H1 (cell line): ENCODE measurements around the gene STARD3NL. TPM values are rescaled to one million over a fixed set of nuclear protein-coding genes. Genes with fewer than 3 reads are reported as not detected.
"Not testable (repeated sequence)": the region's sequence is repeated elsewhere in the genome, so short reads cannot be mapped to it uniquely, and the experiment has no call there.

Experiments
- CTCF ChIA-PET: fragments of 300-600 bp; sonication (Branson Sonifier 250); formaldehyde crosslinking; loops from one replicate; lab custom pipeline; 2021; ENCODE audit not compliant: partially characterized antibody; lab: Charles Lee
- POLR2A ChIA-PET: fragments of 300-600 bp; sonication (Branson Sonifier 250); formaldehyde crosslinking; loops from one replicate; lab custom pipeline; 2021; ENCODE audit warnings: inconsistent platforms; ENCODE audit not compliant: partially characterized antibody; lab: Charles Lee
- DNase-seq, 2 experiments: peaks; one replicate each; pipeline versions ENCODE4 v3.0.0 to v3.0.0-alpha.2; 2010 to 2022; ENCODE audit warnings: low spot score in 2 of 2, low read depth in 1 of 2, mixed read lengths in 1 of 2
- FAIRE-seq: peaks from 2 replicates; lab custom pipeline; 2011; peaks lifted over from hg19 to GRCh38; lab: Jason Lieb, UNC
- H2AFZ ChIP-seq: 2 replicates; pipeline ENCODE4 v1.8.1; 2012; ENCODE audit warnings: low read length, inconsistent platforms
- H2AK5ac ChIP-seq: 2 replicates; pipeline ENCODE4 v1.6.1; 2013; ENCODE audit warnings: low read depth, low read length
- H2BK120ac ChIP-seq: replicated peaks from 2 replicates; pipeline ENCODE3; 2013; ENCODE audit warnings: low read depth, low read length, inconsistent platforms
- H2BK12ac ChIP-seq: 2 replicates; pipeline ENCODE4 v1.6.1; 2013; ENCODE audit warnings: low read depth, low read length
- H2BK15ac ChIP-seq: 2 replicates; pipeline ENCODE4 v1.6.1; 2013; ENCODE audit warnings: low read length
- H2BK20ac ChIP-seq: 2 replicates; pipeline ENCODE4 v1.6.1; 2013; ENCODE audit warnings: low read length
- H2BK5ac ChIP-seq: 2 replicates; pipeline ENCODE4 v1.6.1; 2013; ENCODE audit warnings: low read depth, low read length
- H3K14ac ChIP-seq: 2 replicates; pipeline ENCODE4 v1.6.1; 2013; ENCODE audit warnings: inconsistent platforms; ENCODE audit not compliant: insufficient read length
- H3K18ac ChIP-seq: 2 replicates; pipeline ENCODE4 v1.6.1; 2013; ENCODE audit warnings: low read length; ENCODE audit errors: extremely low read depth
- H3K23ac ChIP-seq: 2 replicates; pipeline ENCODE4 v1.6.1; 2013; ENCODE audit warnings: inconsistent platforms; ENCODE audit not compliant: insufficient read length
- H3K23me2 ChIP-seq: 2 replicates; pipeline ENCODE4 v1.6.1; 2013; ENCODE audit warnings: low read depth, low read length
- H3K27ac ChIP-seq: 2 replicates; pipeline ENCODE4 v1.6.1; 2011; ENCODE audit warnings: low read depth, low read length, inconsistent platforms
- H3K27me3 ChIP-seq, 4 experiments: replicated peaks in 1 of 4; 1 replicate in 1 of 4; 2 replicates in 3 of 4; pipeline versions ENCODE4 v1.6.1 to v1.8.1; 2011 to 2013; ENCODE audit warnings: low read length in 3 of 4, mild to moderate bottlenecking in 3 of 4, inconsistent platforms in 2 of 4, mixed read lengths in 2 of 4, moderate library complexity in 1 of 4; ENCODE audit not compliant: control insufficient read depth in 3 of 4, insufficient read depth in 3 of 4; ENCODE audit errors: extremely low read depth in 1 of 4
- H3K36me3 ChIP-seq, 4 experiments: 2 replicates each; pipeline versions ENCODE4 v1.6.1 to v1.8.1; 2011 to 2013; ENCODE audit warnings: mild to moderate bottlenecking in 4 of 4, low read length in 3 of 4, moderate library complexity in 2 of 4, control low read depth in 1 of 4, inconsistent platforms in 1 of 4; ENCODE audit not compliant: insufficient read depth in 4 of 4, control insufficient read depth in 2 of 4
- H3K4ac ChIP-seq: replicated peaks from 2 replicates; pipeline ENCODE3; 2013; ENCODE audit warnings: low read length, low read depth, mixed read lengths, inconsistent platforms; ENCODE audit not compliant: insufficient read length
- H3K4me1 ChIP-seq, 4 experiments: replicated peaks in 1 of 4; 1 replicate in 1 of 4; 2 replicates in 3 of 4; pipeline versions ENCODE4 v1.6.1 to v1.8.1; 2011 to 2013; ENCODE audit warnings: low read length in 3 of 4, inconsistent platforms in 2 of 4, mixed read lengths in 1 of 4; ENCODE audit not compliant: insufficient read depth in 4 of 4, control insufficient read depth in 3 of 4
- H3K4me2 ChIP-seq, 2 experiments: 2 replicates each; pipeline versions ENCODE4 v1.6.1 to v1.8.1; 2011 to 2013; ENCODE audit warnings: low read depth in 2 of 2, low read length in 2 of 2, control low read depth in 1 of 2, inconsistent platforms in 1 of 2, mild to moderate bottlenecking in 1 of 2; ENCODE audit not compliant: insufficient read depth in 1 of 2
- H3K4me3 ChIP-seq, 4 experiments: fragments of 200-600, 300-600 bp in 1 of 4; sonication (generic), shearing (Covaris generic), sonication (Bioruptor Twin) in 1 of 4; 2 replicates each; pipeline versions ENCODE4 v1.5.1 to v1.8.1; 2011 to 2016; ENCODE audit warnings: low read length in 4 of 4, low read depth in 3 of 4, control low read depth in 2 of 4, inconsistent platforms in 2 of 4, mild to moderate bottlenecking in 2 of 4, mixed read lengths in 1 of 4, moderate library complexity in 1 of 4; ENCODE audit not compliant: insufficient read depth in 2 of 4; ENCODE audit errors: extremely low read depth in 1 of 4
- H3K56ac ChIP-seq: replicated peaks from 2 replicates; pipeline ENCODE3; 2013; ENCODE audit warnings: low read depth, mild to moderate bottlenecking, mixed read lengths, low read length, inconsistent platforms; ENCODE audit not compliant: insufficient read length
- H3K79me1 ChIP-seq: 2 replicates; pipeline ENCODE4 v1.6.1; 2013; ENCODE audit warnings: low read depth, low read length, control low read depth
- H3K79me2 ChIP-seq, 2 experiments: 2 replicates each; pipeline versions ENCODE4 v1.6.1 to v1.8.1; 2012 to 2013; ENCODE audit warnings: low read length in 2 of 2, mild to moderate bottlenecking in 2 of 2, inconsistent platforms in 1 of 2; ENCODE audit not compliant: insufficient read depth in 2 of 2, control insufficient read depth in 1 of 2
- H3K9ac ChIP-seq, 4 experiments: replicated peaks in 1 of 4; 1 replicate in 1 of 4; 2 replicates in 3 of 4; pipeline versions ENCODE4 v1.6.1 to v1.8.1; 2011 to 2013; ENCODE audit warnings: low read depth in 3 of 4, low read length in 3 of 4, control low read depth in 2 of 4, mild to moderate bottlenecking in 2 of 4, moderate library complexity in 2 of 4, inconsistent platforms in 1 of 4; ENCODE audit errors: extremely low read depth in 1 of 4
- H3K9me3 ChIP-seq, 2 experiments: 2 replicates each; pipeline versions ENCODE4 v1.6.1 to v1.8.1; 2012 to 2013; ENCODE audit warnings: mild to moderate bottlenecking in 2 of 2, moderate library complexity in 2 of 2, control low read depth in 1 of 2, inconsistent platforms in 1 of 2, low read depth in 1 of 2, low read length in 1 of 2, mixed read lengths in 1 of 2; ENCODE audit not compliant: insufficient read depth in 2 of 2
- H4K20me1 ChIP-seq, 2 experiments: replicated peaks in 1 of 2; 2 replicates each; pipeline versions ENCODE3 to v1.8.1; 2011 to 2013; ENCODE audit warnings: inconsistent platforms in 2 of 2, low read length in 2 of 2, mild to moderate bottlenecking in 1 of 2; ENCODE audit not compliant: insufficient read depth in 2 of 2, control insufficient read depth in 1 of 2
- H4K5ac ChIP-seq: 2 replicates; pipeline ENCODE4 v1.6.1; 2013; ENCODE audit warnings: low read length, low read depth, mixed read lengths, inconsistent platforms; ENCODE audit not compliant: insufficient read length
- H4K8ac ChIP-seq: 2 replicates; pipeline ENCODE4 v1.8.0; 2013; ENCODE audit warnings: mild to moderate bottlenecking, moderate library complexity, low read length, inconsistent platforms; ENCODE audit not compliant: insufficient read depth; ENCODE audit errors: extremely low read depth
- H4K91ac ChIP-seq: replicated peaks from 2 replicates; pipeline ENCODE3; 2013; ENCODE audit warnings: low read length, mixed read lengths, inconsistent platforms; ENCODE audit not compliant: insufficient read length
- WGBS, 2 experiments: shearing (Covaris generic) in 1 of 2; methylation state at CpG; one replicate each; pipeline versions ENCODE4 v1.1.6 to v1.1.7; 2013 to 2015; ENCODE audit warnings: low lambda C conversion rate in 2 of 2, mixed read lengths in 2 of 2, inconsistent platforms in 1 of 2, low coverage in 1 of 2, missing lambda C conversion rate in 1 of 2; ENCODE audit not compliant: insufficient replicate concordance in 2 of 2, insufficient coverage in 1 of 2, insufficient read length in 1 of 2; ENCODE audit errors: extremely low coverage in 1 of 2, missing lambda C conversion rate in 1 of 2; 5-methylcytosine and 5-hydroxymethylcytosine counted together
- polyA plus RNA-seq, 7 experiments: library from polyadenylated mRNA; depleted of rRNA in 3 of 7; stranded (reverse) in 5 of 7; unstranded in 2 of 7; fragments of >200 nt in 5 of 7; fragments of 200-250 nt in 2 of 7; gene quantifications; 1 replicate in 5 of 7; 2 replicates in 1 of 7; 4 replicates in 1 of 7; pipeline versions ENCODE4 v1.2.1 to v1.2.3, GENCODE V29; 2011 to 2013; ENCODE audit warnings: missing spikeins in 2 of 7, mixed read lengths in 2 of 7
- total RNA-seq: library from RNA; stranded (reverse); fragmentation: NEBNext Ultra II Directional; extraction: Animal tissue kit (Norgen Biotek cat#: 25700); gene quantifications from 2 replicates; pipeline ENCODE4 v1.2.1, GENCODE V29; 2021

Gene STARD3NL
- total and polyA plus RNA-seq, 2 of the 8 experiments (the other 6 are each of a cell fraction or from before 2014, with no cell fraction given) = 27.1 to 40.5 TPM

- WGBS, 2 experiments = 92% methylated on average over 12 of the region's 12 CpGs; no CpG with 5 or more reads in 1 of the 2 experiments
- CTCF ChIA-PET = interaction anchor here (0.6 to 1.1 kb wide), 3 partner anchors 57 to 1418 kb away, joined by 3 to 6 read pairs (median 4); no protein-coding TSS in a partner anchor
- H3K56ac ChIP-seq, H2BK12ac ChIP-seq, H3K27me3 ChIP-seq, H3K23ac ChIP-seq, FAIRE-seq, H3K79me1 ChIP-seq, H3K4me3 ChIP-seq, H4K91ac ChIP-seq, H3K9ac ChIP-seq, H2BK20ac ChIP-seq, DNase-seq, H2BK120ac ChIP-seq, H4K8ac ChIP-seq, H3K23me2 ChIP-seq, H2BK15ac ChIP-seq, H2AFZ ChIP-seq, H3K4me2 ChIP-seq, H3K36me3 ChIP-seq, H4K5ac ChIP-seq, H3K18ac ChIP-seq, POLR2A ChIA-PET, H3K14ac ChIP-seq, H3K4ac ChIP-seq, H3K27ac ChIP-seq, H3K4me1 ChIP-seq, H4K20me1 ChIP-seq, H3K79me2 ChIP-seq, H2BK5ac ChIP-seq, H2AK5ac ChIP-seq, H3K9me3 ChIP-seq: not testable (repeated sequence)
These were observed 83.6 kb downstream of the STARD3NL start for GRCh38 chr7:38261601-38262000.

- H3K56ac ChIP-seq, H4K20me1 ChIP-seq, H3K4me1 ChIP-seq, H3K79me1 ChIP-seq, H3K23me2 ChIP-seq, H3K23ac ChIP-seq, H2BK12ac ChIP-seq, H3K18ac ChIP-seq, H3K79me2 ChIP-seq, H4K5ac ChIP-seq, H2BK5ac ChIP-seq, H3K4ac ChIP-seq, H2BK20ac ChIP-seq, H2AFZ ChIP-seq, POLR2A ChIA-PET, H2BK15ac ChIP-seq, H4K91ac ChIP-seq, H3K9ac ChIP-seq, H3K27me3 ChIP-seq, H3K14ac ChIP-seq, H3K4me3 ChIP-seq, FAIRE-seq, H3K36me3 ChIP-seq, H3K4me2 ChIP-seq, H4K8ac ChIP-seq, H2BK120ac ChIP-seq, DNase-seq, H3K9me3 ChIP-seq, H2AK5ac ChIP-seq, H3K27ac ChIP-seq: not testable (repeated sequence)
- CTCF ChIA-PET = interaction anchor here (1.0 to 2.0 kb wide), 2 partner anchors 56 to 74 kb away, joined by 6 to 9 read pairs; no protein-coding TSS in a partner anchor
- WGBS, 2 experiments = 87% methylated on average over 2 of the region's 2 CpGs; no CpG with 5 or more reads in 1 of the 2 experiments
These were observed 84.0 kb downstream of the STARD3NL start for GRCh38 chr7:38262026-38262425.
